ENCODE data around the gene SEMA5A.

DNA sequence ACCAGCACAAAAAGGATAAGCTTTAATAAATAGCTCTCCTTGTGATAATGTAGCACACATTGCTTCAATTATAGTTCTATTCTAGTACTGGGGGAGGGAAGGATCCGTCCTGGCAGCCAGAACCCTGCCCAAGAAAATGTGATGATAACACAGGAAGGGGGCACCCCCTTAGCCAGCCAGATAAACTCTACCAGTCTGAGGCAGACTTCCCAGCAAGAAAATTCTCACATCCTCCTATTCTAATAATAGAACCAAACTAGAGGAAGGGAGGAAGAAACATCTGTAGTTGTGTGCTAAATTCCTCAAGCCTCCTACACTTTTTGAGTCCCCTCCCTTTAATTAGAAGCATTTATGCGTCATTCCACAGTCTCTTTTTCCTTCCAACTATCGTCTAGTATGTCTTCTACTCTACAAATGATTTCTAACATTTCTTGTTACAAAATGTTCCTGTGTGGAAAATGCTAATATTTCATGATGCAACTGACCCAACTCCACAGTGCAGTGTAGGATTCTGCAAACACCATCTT is 261.0 kb downstream of the SEMA5A start:
- no peak for TF ChIP-seq POLR2A (IDR thresholded peaks at IDR 0.05; ENCODE audit: control extremely low read depth in 1 of 2, low read depth in 2 of 2, low read length in 2 of 2)
- TF ChIP-seq, protein P1, sequence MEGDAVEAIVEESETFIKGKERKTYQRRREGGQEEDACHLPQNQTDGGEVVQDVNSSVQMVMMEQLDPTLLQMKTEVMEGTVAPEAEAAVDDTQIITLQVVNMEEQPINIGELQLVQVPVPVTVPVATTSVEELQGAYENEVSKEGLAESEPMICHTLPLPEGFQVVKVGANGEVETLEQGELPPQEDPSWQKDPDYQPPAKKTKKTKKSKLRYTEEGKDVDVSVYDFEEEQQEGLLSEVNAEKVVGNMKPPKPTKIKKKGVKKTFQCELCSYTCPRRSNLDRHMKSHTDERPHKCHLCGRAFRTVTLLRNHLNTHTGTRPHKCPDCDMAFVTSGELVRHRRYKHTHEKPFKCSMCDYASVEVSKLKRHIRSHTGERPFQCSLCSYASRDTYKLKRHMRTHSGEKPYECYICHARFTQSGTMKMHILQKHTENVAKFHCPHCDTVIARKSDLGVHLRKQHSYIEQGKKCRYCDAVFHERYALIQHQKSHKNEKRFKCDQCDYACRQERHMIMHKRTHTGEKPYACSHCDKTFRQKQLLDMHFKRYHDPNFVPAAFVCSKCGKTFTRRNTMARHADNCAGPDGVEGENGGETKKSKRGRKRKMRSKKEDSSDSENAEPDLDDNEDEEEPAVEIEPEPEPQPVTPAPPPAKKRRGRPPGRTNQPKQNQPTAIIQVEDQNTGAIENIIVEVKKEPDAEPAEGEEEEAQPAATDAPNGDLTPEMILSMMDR (IDR thresholded peaks at IDR 0.05; ENCODE audit: control extremely low read depth in 1 of 3, insufficient read depth in 1 of 3, low read depth in 1 of 3, low read length in 3 of 3), result no peak
- TF ChIP-seq TCF12 (IDR thresholded peaks at IDR 0.05; ENCODE audit: low read depth, low read length), result no peak
- no peak for TF ChIP-seq CEBPB (IDR thresholded peaks at IDR 0.05; ENCODE audit: low read depth, low read length)
- TF ChIP-seq TAF1 (IDR thresholded peaks at IDR 0.05; ENCODE audit: low read depth, low read length), result no peak
- no peak for TF ChIP-seq JUN (IDR thresholded peaks at IDR 0.05; ENCODE audit: low read depth, low read length)
- TF ChIP-seq EGR1 (IDR thresholded peaks at IDR 0.05; ENCODE audit: borderline replicate concordance, low read depth, low read length), result no peak

Measured in H1 (cell line).